Thymus (tissue), 11 donors: ENCODE measurements around the gene NRM. TPM values are rescaled to one million over a fixed set of nuclear protein-coding genes. Genes with fewer than 3 reads are reported as not detected.
A peak's percentile ranks its signal among the peaks of the same experiment; 100 is the strongest.
"Not testable (repeated sequence)": the region's sequence is repeated elsewhere in the genome, so short reads cannot be mapped to it uniquely, and the experiment has no call there.

Experiments
- DNase-seq, 9 donors: peaks; one replicate each; pipeline ENCODE4 v3.0.0-alpha.2; 2013; ENCODE audit warnings: low spot score in 9 of 9, low read depth in 6 of 9, missing footprints in 1 of 9
- H3K27ac ChIP-seq, 2 donors: one replicate each; pipeline ENCODE4 v1.5.1; 2013; ENCODE audit warnings: control low read depth in 1 of 2, low read depth in 1 of 2, low read length in 1 of 2, mild to moderate bottlenecking in 1 of 2, moderate library complexity in 1 of 2
- H3K27me3 ChIP-seq, 2 donors: one replicate each; pipeline ENCODE4 v1.5.1; 2013; ENCODE audit warnings: low read length in 1 of 2; ENCODE audit not compliant: control insufficient read depth in 2 of 2, insufficient read depth in 1 of 2
- H3K36me3 ChIP-seq, 2 donors: one replicate each; pipeline ENCODE4 v1.5.1; 2013; ENCODE audit warnings: low read length in 1 of 2, mild to moderate bottlenecking in 1 of 2, moderate library complexity in 1 of 2; ENCODE audit not compliant: control insufficient read depth in 2 of 2, insufficient read depth in 2 of 2
- H3K4me1 ChIP-seq, 2 donors: one replicate each; pipeline ENCODE4 v1.5.1; 2013; ENCODE audit warnings: low read length in 2 of 2; ENCODE audit not compliant: control insufficient read depth in 2 of 2, insufficient read depth in 2 of 2
- H3K4me3 ChIP-seq, 2 donors: one replicate each; pipeline ENCODE4 v1.5.1; 2013; ENCODE audit warnings: low read length in 2 of 2, control low read depth in 1 of 2, mild to moderate bottlenecking in 1 of 2
- H3K9me3 ChIP-seq, 2 donors: one replicate each; pipeline ENCODE4 v1.5.1; 2013; ENCODE audit warnings: low read length in 1 of 2, mild to moderate bottlenecking in 1 of 2; ENCODE audit not compliant: control insufficient read depth in 2 of 2, insufficient read depth in 1 of 2
- WGBS: extraction: QIAGEN DNeasy Blood & Tissue Kit; methylation state at CpG from one replicate; pipeline ENCODE4 v1.1.7; 2013; 5-methylcytosine and 5-hydroxymethylcytosine counted together
- polyA plus RNA-seq: library from polyadenylated mRNA; stranded (reverse); fragments of 200-250 nt; gene quantifications from one replicate; pipeline ENCODE4 v1.2.3, GENCODE V29; 2013
- total RNA-seq: library from RNA; stranded (reverse); fragments of 120-200 nt; gene quantifications from one replicate; pipeline ENCODE4 v1.2.4, GENCODE V29; 2013
- donor health status: healthy.

Gene NRM
- total and polyA plus RNA-seq, 2 donors: 6.5 to 10.4 TPM

DNA sequence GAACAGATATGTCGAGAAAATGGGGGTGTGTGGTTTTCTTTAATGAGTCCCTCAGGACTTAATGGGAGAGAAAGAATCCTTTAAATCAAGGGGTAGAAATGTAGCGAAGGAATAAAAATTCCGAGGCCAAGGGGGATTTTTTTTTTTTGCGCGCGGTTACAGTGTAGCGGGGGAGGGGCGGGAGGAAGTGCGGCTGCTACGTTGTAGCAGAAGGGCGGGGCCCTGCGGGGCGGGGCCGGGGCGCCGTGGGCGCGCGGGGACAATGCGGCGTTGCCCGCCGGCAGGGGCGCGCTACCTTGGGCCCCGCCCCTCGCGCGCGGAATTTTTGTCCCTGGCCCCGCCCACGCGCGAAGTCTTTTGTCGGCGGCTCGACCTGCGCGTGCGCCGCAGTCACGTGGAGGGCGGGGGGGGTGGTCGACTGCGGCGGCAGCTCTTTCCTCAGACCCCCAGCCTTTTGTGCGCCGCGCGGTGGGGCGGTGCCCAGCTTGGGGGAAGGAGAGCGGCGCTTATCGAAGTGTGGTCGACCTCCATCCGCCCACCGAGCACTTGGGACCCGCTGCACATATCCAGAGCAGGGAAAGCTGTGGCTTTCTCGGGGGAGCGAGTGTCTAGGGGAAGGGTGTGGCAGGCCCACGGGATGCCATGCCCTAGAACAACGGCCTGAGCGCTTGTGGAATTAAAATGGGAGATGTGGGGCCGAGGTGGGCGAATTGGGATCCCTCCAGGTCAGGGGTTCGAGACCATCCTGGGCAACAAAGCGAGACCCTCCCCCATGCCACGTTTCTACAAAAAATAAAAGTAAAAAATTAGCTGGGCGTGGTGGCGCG is 30.6 kb upstream of the NRM start:
- H3K4me3 ChIP-seq: peak overlapping the region; percentile 95 to 99
- H3K9me3 ChIP-seq: peaks cover 0 to 9% of the 10 kb centered on the region in 2 donors
- H3K27ac ChIP-seq: peak overlapping the region; percentile 91 to 94
- H3K27me3 ChIP-seq: no peaks in the 10 kb centered on the region
- DNase-seq: peak in 8 of 9 donors; percentile 87 to 97 (median 94)
- H3K4me1 ChIP-seq: peaks cover 9 to 66% of the 10 kb centered on the region in 2 donors
- peaks cover 33 to 49% of the 10 kb centered on the region in 2 donors for H3K36me3 ChIP-seq
- under 1% methylated on average over 71 of the region's 71 CpGs for WGBS

DNA sequence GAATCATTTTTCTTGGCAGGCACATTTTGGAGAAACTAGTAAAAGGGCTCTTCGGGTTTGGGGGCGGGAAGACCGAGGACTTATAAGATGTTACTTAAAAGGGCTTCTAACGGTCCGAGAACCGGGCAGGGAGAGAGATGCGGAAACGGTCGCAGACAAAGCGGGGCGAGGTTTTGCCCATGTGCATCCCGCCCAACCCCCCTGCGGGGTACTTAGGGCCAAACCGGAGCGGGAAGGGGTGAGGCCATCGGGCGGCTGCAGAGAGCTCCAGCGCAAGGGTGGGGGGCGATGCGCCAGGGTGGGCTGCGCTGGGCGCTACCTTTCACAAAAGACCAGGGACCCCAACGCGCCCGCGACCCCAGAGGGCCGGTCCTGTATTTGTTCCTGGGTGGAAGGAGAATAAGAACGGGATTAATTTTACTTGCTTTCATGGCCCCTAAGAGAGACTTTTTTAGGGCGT is 30.0 kb upstream of the NRM start:
- Histone ChIP-seq H3K36me3 (peaks cover 30 to 44% of the 10 kb centered on the region in 2 donors), H3K4me3 (peak overlapping the region; percentile 95 to 99), H3K27me3 (no peaks in the 10 kb centered on the region), H3K27ac (peak overlapping the region; percentile 91 to 94), H3K4me1 (peaks cover 12 to 69% of the 10 kb centered on the region in 2 donors), H3K9me3 (peaks cover 0 to 9% of the 10 kb centered on the region in 2 donors)
- DNase-seq: peak in 5 of 9 donors; percentile 51 to 82 (median 63)
- under 1% methylated on average over 29 of the region's 29 CpGs for WGBS

DNA sequence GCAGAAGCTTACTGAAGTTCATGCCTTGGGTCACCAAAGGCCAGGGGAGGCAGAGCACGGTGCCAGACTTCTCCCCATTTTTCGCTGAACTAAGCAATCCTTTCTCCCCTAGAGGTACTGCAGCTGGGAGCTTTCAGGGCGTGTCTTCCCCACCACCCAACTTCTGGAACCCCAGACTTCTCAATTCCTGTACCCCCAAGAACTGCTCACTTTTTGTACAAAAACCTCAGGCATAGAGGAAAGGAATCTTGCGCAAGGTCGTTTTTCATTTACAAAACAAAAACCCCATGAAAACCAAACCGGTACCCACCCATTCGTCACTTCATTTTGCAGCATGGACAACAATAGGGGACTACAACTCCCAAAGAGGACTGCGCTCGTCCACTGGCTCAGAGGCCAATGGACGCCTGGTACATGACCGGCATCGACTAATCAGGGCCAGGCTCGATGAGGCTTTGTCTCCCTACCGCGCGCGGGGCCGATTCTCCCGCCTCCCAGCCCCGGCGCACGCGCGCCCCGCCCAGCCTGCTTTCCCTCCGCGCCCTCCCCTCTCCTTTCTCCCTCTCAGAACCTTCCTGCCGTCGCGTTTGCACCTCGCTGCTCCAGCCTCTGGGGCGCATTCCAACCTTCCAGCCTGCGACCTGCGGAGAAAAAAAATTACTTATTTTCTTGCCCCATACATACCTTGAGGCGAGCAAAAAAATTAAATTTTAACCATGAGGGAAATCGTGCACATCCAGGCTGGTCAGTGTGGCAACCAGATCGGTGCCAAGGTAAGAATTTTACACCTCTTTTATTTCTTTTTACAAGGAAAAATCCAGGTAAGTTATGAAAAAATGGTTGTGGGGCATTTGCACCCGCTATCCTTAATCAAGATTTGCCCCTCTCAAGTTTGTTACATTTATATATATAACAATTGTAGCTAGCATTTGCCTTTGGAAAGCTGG is 29.3 kb upstream of the NRM start, which contains the start of gene TUBB:
TSS of gene TUBB (plus strand) at position 562 of the 947 bp plus-strand sequence. CDS start at position 717, 155 bp downstream.
- peaks cover 0 to 9% of the 10 kb centered on the region in 2 donors for H3K9me3 ChIP-seq
- H3K36me3 ChIP-seq: peaks cover 27 to 40% of the 10 kb centered on the region in 2 donors
- peak; percentile 87 to 97 (median 92) for DNase-seq
- H3K4me1 ChIP-seq: peaks cover 12 to 68% of the 10 kb centered on the region in 2 donors
- H3K27ac ChIP-seq: peak within 1 kb of the TSS; percentile 91 to 94
- H3K27me3 ChIP-seq: no peaks in the 10 kb centered on the region
- WGBS: under 1% methylated on average over 38 of the region's 38 CpGs
- peak within 1 kb of the TSS; percentile 95 to 99 for H3K4me3 ChIP-seq

DNA sequence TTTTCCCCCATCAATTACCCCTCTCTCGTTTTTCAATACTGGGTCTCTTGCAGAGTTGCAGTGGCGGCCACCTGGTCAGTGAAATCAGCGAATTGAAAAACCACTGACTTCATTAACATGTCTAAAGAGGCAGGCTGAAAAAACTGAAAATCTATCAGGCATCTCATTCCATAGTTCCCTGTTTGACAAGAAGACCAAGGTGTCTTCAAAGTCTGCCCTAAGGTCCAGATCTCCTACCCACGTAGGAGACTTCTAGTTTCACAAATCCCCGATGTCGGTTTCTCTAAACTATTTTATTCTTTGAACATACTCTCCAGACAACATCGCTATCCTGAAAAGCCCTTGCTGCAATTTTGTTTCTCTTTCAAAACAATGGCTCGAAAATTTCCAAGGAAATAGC is 28.6 kb upstream of the NRM start:
- 28% methylated on average over 8 of the region's 8 CpGs for WGBS
- Histone ChIP-seq H3K4me1 (peaks cover 12 to 69% of the 10 kb centered on the region in 2 donors), H3K27me3 (no peaks in the 10 kb centered on the region), H3K9me3 (peaks cover 0 to 9% of the 10 kb centered on the region in 2 donors), H3K36me3 (peaks cover 20 to 40% of the 10 kb centered on the region in 2 donors), H3K27ac (peak overlapping the region; percentile 91 to 94), H3K4me3 (peak overlapping the region; percentile 95 to 99)
- DNase-seq: no peak

DNA sequence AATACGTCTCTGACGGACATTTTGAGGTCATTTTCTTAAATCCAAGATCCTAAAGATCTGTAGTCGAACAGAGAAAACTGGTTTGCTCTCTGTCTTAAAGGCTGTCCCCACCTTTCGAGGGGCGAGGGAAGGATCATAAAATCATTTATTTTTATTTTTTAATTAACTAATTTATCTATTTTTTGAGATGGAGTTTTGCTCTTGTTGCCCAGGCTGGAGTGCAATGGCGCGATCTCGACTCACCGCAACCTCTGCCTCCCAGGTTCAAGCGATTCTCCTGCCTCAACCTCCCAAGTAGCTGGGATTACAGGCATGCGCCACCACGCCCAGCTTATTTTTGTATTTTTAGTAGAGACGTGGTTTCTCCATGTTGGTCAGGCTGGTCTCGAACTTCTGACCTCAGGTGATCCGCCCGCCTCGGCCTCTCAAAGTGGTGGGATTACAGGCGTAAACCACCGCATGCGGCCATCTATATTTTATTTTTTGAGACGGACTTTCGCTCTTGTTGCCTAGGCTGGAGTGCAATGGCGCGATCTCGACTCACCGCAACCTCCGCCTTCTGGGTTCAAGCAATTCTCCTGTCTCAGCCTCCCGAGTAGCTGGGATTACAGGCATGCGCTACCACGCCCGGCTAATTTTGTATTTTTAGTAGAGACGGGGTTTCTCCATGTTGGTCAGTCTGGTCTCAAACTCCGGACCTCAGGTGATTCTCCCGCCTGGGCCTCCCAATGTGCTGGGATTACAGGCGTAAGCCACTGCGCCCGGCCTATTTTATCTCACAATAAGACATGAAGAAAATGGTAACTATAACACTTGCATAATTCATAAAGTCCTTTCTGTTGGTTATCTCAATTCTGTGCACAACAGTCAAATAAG is 27.3 kb upstream of the NRM start:
- Histone ChIP-seq H3K4me3 (peak overlapping the region; percentile 64 to 69), H3K4me1 (peaks cover 18 to 67% of the 10 kb centered on the region in 2 donors), H3K27ac (peak overlapping the region; percentile 52 to 94), H3K36me3 (peaks cover 17 to 38% of the 10 kb centered on the region in 2 donors)
- 81% methylated on average over 37 of the region's 37 CpGs for WGBS
- not testable (repeated sequence) for H3K9me3 ChIP-seq, H3K27me3 ChIP-seq, DNase-seq

DNA sequence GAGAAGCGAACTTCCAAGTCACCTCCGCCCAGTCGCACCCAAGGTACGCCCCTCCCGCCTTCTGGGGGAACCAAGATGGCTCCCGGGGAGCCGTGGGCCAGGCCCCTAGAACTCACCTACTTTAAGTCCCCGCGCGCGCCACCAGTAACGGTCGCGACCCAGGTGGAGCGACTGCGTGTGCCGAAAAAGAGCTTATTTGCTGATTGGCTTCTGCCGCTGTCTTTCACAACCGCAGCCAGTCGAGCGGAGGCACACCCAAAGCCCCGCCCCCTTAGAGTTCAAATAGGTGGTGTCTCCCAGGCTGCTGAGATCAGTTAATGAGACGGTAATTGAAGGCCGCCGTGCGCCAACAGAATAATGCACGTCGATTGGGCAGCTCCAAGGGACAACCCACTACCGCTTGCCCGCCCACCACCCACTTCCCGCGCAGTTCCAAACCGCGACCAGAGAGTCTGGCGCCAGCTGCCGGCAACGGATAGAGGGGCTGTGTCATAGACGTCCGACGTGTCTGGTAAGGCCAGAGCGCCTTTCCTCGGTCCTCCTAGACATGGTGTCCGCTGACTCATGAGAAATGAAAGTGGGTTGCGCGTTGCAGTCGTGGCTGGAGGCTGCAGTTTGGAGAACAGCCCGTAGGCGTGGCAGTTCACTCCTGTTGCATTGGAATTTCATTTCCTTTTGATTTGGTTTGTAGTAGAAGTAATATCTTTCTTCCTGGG is 26.5 kb upstream of the NRM start, which contains the start of gene MDC1:
TSS of gene MDC1 (minus strand) at position 153 of the 716 bp plus-strand sequence. CDS start 2,106 bp downstream, outside the sequence.
- Histone ChIP-seq H3K4me1 (peaks cover 20 to 67% of the 10 kb centered on the region in 2 donors), H3K27ac (peak within 1 kb of the TSS; percentile 94 to 95), H3K27me3 (no peaks in the 10 kb centered on the region), H3K36me3 (peaks cover 18 to 38% of the 10 kb centered on the region in 2 donors), H3K4me3 (peak within 1 kb of the TSS; percentile 64 to 69), H3K9me3 (peaks cover 0 to 9% of the 10 kb centered on the region in 2 donors)
- DNase-seq: peak; percentile 93 to 100 (median 98)
- WGBS: under 1% methylated on average over 48 of the region's 48 CpGs

DNA sequence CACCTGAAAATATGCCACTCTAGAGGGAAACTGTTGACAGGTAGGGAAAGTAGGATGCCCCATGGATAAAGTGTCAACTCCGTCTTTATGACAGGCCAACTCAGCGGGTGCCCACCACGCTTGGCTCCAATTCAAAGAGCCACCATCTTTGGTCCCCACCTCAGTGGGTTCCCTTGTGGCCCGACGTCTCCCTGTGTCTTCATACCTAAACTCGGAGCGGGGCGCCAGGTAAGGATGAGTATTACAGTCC is 26.0 kb upstream of the NRM start:
- no peaks in the 10 kb centered on the region for H3K27me3 ChIP-seq
- peaks cover 19 to 33% of the 10 kb centered on the region in 2 donors for H3K36me3 ChIP-seq
- H3K4me3 ChIP-seq: peak overlapping the region; percentile 64 to 69
- peaks cover 25 to 67% of the 10 kb centered on the region in 2 donors for H3K4me1 ChIP-seq
- WGBS: 10% methylated on average over 8 of the region's 8 CpGs
- no peak for DNase-seq
- H3K9me3 ChIP-seq: peaks cover 0 to 9% of the 10 kb centered on the region in 2 donors
- H3K27ac ChIP-seq: peak overlapping the region; percentile 94 to 95
